Measurements from ENCODE around the gene KPNA2. TPM values are rescaled to one million over a fixed set of nuclear protein-coding genes. Genes with fewer than 3 reads are reported as not detected.

Gene KPNA2
- total and polyA plus RNA-seq, 10 of the 15 experiments (the other 5 are each of a cell fraction or from before 2014, with no cell fraction given): 202 to 731 (median 283) TPM

- no peak for FAIRE-seq
- CTCF ChIA-PET: no interaction called here
- no peaks in the 10 kb centered on the region for H3K79me2 ChIP-seq (ENCODE audit: control insufficient read depth, insufficient read depth, low read length)
- no TSS peak for BruUV-seq (replicated peaks)
- no peaks in the 10 kb centered on the region for H3K36me3 ChIP-seq (ENCODE audit: control insufficient read depth in 2 of 2, insufficient read depth in 2 of 2, low read length in 1 of 2)
- SMC1A ChIA-PET (ENCODE audit: uncharacterized antibody, unreplicated experiment): no interaction called here
- no peak overlapping the region for H3K4me3 ChIP-seq
- no peaks in the 10 kb centered on the region for H4K20me1 ChIP-seq (ENCODE audit: control insufficient read depth, insufficient read depth)
- RAD21 ChIA-PET (ENCODE audit: unreplicated experiment): no interaction called here
- no peak overlapping the region for H2AFZ ChIP-seq (ENCODE audit: control insufficient read depth, low read depth, low read length)
- TF ChIP-seq TCF3 (IDR thresholded peaks at IDR 0.05; ENCODE audit: borderline replicate concordance, insufficient read depth, low read depth, low read length): no peak
- no peak for TF ChIP-seq HCFC1 (IDR thresholded peaks at IDR 0.05; ENCODE audit: low read length)
- TF ChIP-seq PAX5 (IDR thresholded peaks at IDR 0.05; ENCODE audit: borderline replicate concordance, low read depth, low read length): no peak
- no peak for TF ChIP-seq TARDBP (IDR thresholded peaks at IDR 0.05; ENCODE audit: borderline replicate concordance)
- TF ChIP-seq, protein P1, sequence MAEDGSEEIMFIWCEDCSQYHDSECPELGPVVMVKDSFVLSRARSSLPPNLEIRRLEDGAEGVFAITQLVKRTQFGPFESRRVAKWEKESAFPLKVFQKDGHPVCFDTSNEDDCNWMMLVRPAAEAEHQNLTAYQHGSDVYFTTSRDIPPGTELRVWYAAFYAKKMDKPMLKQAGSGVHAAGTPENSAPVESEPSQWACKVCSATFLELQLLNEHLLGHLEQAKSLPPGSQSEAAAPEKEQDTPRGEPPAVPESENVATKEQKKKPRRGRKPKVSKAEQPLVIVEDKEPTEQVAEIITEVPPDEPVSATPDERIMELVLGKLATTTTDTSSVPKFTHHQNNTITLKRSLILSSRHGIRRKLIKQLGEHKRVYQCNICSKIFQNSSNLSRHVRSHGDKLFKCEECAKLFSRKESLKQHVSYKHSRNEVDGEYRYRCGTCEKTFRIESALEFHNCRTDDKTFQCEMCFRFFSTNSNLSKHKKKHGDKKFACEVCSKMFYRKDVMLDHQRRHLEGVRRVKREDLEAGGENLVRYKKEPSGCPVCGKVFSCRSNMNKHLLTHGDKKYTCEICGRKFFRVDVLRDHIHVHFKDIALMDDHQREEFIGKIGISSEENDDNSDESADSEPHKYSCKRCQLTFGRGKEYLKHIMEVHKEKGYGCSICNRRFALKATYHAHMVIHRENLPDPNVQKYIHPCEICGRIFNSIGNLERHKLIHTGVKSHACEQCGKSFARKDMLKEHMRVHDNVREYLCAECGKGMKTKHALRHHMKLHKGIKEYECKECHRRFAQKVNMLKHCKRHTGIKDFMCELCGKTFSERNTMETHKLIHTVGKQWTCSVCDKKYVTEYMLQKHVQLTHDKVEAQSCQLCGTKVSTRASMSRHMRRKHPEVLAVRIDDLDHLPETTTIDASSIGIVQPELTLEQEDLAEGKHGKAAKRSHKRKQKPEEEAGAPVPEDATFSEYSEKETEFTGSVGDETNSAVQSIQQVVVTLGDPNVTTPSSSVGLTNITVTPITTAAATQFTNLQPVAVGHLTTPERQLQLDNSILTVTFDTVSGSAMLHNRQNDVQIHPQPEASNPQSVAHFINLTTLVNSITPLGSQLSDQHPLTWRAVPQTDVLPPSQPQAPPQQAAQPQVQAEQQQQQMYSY (CRISPR knock-in tag; IDR thresholded peaks at IDR 0.05): no peak
- no peak for TF ChIP-seq MTA2 (IDR thresholded peaks at IDR 0.05; ENCODE audit: low read depth)
- TF ChIP-seq SPI1 (IDR thresholded peaks at IDR 0.05; ENCODE audit: borderline replicate concordance, insufficient read depth, low read depth, low read length): no peak
- TF ChIP-seq SMC3 (IDR thresholded peaks at IDR 0.05; ENCODE audit: borderline replicate concordance, low read length): no peak
- TF ChIP-seq ZBED1 (IDR thresholded peaks at IDR 0.05; ENCODE audit: borderline replicate concordance): no peak
- TF ChIP-seq FOXK2 (IDR thresholded peaks at IDR 0.05): no peak
- no peak for TF ChIP-seq SUPT20H (IDR thresholded peaks at IDR 0.05; ENCODE audit: borderline replicate concordance, control insufficient read depth, low read depth, low read length)
- TF ChIP-seq, protein P2, sequence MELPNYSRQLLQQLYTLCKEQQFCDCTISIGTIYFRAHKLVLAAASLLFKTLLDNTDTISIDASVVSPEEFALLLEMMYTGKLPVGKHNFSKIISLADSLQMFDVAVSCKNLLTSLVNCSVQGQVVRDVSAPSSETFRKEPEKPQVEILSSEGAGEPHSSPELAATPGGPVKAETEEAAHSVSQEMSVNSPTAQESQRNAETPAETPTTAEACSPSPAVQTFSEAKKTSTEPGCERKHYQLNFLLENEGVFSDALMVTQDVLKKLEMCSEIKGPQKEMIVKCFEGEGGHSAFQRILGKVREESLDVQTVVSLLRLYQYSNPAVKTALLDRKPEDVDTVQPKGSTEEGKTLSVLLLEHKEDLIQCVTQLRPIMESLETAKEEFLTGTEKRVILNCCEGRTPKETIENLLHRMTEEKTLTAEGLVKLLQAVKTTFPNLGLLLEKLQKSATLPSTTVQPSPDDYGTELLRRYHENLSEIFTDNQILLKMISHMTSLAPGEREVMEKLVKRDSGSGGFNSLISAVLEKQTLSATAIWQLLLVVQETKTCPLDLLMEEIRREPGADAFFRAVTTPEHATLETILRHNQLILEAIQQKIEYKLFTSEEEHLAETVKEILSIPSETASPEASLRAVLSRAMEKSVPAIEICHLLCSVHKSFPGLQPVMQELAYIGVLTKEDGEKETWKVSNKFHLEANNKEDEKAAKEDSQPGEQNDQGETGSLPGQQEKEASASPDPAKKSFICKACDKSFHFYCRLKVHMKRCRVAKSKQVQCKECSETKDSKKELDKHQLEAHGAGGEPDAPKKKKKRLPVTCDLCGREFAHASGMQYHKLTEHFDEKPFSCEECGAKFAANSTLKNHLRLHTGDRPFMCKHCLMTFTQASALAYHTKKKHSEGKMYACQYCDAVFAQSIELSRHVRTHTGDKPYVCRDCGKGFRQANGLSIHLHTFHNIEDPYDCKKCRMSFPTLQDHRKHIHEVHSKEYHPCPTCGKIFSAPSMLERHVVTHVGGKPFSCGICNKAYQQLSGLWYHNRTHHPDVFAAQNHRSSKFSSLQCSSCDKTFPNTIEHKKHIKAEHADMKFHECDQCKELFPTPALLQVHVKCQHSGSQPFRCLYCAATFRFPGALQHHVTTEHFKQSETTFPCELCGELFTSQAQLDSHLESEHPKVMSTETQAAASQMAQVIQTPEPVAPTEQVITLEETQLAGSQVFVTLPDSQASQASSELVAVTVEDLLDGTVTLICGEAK (IDR thresholded peaks at IDR 0.05; ENCODE audit: borderline replicate concordance): no peak
- TF ChIP-seq ZNF24 (IDR thresholded peaks at IDR 0.05): no peak
- no peak for TF ChIP-seq SMAD5 (IDR thresholded peaks at IDR 0.05; ENCODE audit: low read depth)
- TF ChIP-seq ZSCAN29 (IDR thresholded peaks at IDR 0.05): no peak
- TF ChIP-seq, protein P3, sequence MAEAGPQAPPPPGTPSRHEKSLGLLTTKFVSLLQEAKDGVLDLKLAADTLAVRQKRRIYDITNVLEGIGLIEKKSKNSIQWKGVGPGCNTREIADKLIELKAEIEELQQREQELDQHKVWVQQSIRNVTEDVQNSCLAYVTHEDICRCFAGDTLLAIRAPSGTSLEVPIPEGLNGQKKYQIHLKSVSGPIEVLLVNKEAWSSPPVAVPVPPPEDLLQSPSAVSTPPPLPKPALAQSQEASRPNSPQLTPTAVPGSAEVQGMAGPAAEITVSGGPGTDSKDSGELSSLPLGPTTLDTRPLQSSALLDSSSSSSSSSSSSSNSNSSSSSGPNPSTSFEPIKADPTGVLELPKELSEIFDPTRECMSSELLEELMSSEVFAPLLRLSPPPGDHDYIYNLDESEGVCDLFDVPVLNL (IDR thresholded peaks at IDR 0.05; ENCODE audit: low read depth, low read length): no peak
- H3K4me2 ChIP-seq (ENCODE audit: control insufficient read depth, insufficient read depth): no peak overlapping the region
- no peaks in the 10 kb centered on the region for H3K9me3 ChIP-seq (replicated peaks; ENCODE audit: control insufficient read depth, insufficient read depth, low read length)
- no peak for DNase-seq (ENCODE audit: low read depth, low spot score)
- no peak for ATAC-seq
- H3K9ac ChIP-seq (ENCODE audit: control insufficient read depth, insufficient read depth, low read length): no peak overlapping the region
- H3K27me3 ChIP-seq (replicated peaks in 1 of 2; ENCODE audit: control insufficient read depth in 2 of 2, insufficient read depth in 2 of 2, low read length in 1 of 2): no peaks in the 10 kb centered on the region
- H3K27ac ChIP-seq (ENCODE audit: control insufficient read depth, insufficient read depth): no peak overlapping the region
- POLR2A ChIA-PET: no interaction called here
- in situ Hi-C loops (cut with MboI): no loop called here
- intact Hi-C loops (cut with micrococcal nuclease; ENCODE audit: unreplicated experiment): no loop called here
- 72% methylated on average over 6 of the region's 6 CpGs for WGBS (ENCODE audit: insufficient coverage, insufficient replicate concordance, low lambda C conversion rate, missing lambda C conversion rate)
- no peaks in the 10 kb centered on the region for H3K4me1 ChIP-seq (ENCODE audit: control insufficient read depth, insufficient read depth, low read length)
Measured at GRCh38 chr17:68006797-68007196, 28.7 kb upstream of the KPNA2 start.

All from GM12878 (cell line).